Effector CD8-positive, alpha-beta T cell (primary cell): Measurements from ENCODE around the gene HIPK2.

Experiments used
- DNase-seq: peaks from one replicate; lab custom pipeline; 2025; lab: John Stamatoyannopoulos, UW

The HIPK2 gene

DNA sequence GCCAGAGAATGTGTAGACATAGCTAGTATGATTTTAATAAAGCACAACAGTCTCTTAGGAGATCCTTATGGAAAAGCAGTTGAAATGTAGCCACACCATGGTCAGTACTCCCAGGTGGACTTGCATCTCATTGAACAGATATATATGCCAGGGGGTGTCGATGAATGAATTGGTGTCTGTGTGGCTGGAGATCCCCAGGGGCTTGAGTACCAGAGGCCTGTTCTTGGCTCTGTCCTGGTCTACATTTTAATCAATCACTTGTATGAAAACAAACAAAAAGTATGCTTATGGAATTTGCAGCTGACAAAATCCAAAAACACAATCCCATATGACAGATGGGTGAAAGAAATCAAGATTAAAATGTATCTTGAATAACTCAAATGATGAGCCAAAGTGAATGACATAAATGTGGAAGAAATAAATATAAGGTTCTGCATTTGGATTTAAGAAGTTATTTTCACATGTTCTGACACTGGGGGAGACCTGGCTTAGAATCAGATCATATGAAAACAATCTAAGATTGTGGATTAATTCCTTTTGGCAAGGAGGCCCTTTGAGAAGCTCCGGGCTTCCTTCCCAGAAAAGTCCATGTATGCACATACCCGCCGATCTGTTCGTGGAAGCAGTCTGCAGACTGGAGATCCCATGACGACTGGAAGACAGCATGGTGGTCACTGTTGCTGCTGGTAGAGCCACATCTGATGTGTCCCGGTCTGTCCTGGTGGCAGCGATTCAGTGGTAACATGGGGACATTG is 238.7 kb downstream of the HIPK2 start:
- DNase-seq, result no peak

DNA sequence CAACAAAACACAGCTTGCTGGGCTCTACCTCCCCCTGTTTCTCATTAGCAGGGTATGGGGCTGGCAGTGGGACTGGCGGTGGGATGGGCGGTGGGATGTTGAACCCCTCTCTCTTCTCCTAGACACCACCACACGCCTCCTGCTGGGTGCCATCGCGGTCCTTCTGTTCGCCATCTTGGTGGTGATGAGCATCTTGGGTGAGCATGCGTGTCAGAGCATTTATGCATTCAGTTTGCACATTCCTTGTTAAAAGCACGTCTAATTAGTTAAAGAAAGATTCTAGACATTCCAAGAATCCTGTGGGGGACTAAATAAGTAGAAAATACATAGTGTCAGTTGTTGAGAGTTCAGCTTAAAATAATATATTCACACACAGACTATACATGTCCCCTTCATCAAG is 241.6 kb downstream of the HIPK2 start:
- DNase-seq, result no peak

DNA sequence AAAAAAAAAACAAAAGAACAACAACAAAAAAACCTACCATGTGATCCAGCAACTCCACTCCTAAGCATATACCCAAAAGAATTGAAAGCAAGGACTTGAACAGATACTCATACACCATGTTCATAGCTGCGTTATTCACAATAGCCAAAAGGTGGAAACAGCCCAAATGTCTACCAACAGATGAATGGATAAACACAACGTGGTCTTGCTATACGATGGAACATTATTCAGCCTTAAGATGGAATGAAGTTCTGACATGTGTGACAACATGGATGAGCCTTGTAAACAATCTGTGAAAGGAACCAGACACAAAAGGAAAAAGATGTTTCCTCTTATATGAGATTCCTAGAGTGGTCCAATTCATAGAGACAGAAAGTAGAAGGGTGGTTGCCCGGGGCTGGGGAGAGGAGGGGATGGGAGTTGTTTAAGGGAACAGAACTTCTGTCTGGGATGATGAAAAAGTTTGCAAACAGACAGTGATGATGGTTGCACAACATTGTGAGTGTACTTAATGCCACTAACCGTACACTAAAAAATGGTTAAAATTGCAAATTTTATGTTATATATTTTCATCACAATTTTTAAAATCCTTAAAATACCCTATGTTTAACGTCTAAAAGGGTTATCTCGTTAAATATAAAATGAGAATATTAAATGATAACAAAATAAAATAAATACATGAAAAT is 242.7 kb downstream of the HIPK2 start:
- DNase-seq, result no peak

DNA sequence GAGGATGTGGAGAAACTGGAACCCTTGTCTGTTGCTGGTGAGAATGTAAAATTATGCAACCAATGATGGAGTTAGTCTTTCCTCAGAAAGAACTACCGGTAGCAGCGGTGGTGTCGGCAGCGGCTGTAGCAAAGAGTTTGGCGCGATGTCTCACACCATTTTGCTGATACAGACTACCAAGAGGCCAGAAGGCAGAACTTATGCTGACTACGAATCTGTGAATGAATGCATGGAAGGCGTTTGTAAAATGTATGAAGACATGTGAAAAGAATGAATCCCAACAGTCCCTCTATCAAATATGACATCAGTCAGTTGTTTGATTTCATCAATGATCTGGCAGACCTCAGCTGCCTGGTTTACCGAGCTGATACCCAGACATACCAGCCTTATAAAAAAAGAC is 243.7 kb downstream of the HIPK2 start:
- no peak for DNase-seq

DNA sequence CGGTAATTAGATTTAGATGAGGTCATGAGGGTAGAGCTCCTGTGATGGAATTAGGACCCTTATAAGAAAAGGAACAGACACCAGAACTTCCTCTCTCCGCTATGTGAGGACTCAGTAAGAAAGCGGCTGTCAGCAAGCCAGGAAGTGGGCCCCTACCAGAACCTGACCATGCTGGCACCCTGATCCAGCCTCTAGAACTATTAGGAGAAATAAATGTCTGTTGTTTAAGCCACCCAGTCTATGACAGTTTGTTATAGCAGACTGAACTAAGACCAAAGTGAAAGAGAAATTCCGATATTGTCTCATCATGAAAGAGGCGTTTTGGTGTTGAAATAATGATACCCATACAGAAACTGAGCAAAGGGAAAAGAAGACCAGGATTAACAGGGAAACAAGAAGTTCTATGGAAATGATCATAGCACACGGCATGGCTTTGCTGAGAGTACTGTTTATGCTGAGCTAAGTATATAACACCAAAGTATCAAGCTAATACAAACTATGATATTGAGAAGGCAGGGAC is 245.1 kb downstream of the HIPK2 start:
- DNase-seq, result no peak

DNA sequence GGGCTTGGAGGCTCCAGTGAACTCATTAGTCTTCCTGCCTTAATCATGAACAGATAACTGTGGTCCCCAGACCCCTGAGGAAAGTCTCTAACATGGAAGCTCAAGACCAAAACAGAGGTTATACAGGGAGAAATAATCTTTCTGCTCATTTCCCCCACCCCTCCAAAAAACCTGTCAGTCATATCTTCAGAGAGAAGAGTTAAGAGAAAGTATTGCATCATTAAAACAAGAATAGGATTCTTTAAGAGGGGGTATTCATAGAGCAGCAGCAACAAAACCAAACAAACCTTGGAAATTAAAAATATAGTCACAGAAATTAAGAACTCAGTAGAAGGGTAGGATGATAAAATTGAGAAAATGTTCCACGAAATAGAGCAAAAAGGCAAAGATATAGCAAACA is 246.7 kb downstream of the HIPK2 start:
- no peak for DNase-seq

DNA sequence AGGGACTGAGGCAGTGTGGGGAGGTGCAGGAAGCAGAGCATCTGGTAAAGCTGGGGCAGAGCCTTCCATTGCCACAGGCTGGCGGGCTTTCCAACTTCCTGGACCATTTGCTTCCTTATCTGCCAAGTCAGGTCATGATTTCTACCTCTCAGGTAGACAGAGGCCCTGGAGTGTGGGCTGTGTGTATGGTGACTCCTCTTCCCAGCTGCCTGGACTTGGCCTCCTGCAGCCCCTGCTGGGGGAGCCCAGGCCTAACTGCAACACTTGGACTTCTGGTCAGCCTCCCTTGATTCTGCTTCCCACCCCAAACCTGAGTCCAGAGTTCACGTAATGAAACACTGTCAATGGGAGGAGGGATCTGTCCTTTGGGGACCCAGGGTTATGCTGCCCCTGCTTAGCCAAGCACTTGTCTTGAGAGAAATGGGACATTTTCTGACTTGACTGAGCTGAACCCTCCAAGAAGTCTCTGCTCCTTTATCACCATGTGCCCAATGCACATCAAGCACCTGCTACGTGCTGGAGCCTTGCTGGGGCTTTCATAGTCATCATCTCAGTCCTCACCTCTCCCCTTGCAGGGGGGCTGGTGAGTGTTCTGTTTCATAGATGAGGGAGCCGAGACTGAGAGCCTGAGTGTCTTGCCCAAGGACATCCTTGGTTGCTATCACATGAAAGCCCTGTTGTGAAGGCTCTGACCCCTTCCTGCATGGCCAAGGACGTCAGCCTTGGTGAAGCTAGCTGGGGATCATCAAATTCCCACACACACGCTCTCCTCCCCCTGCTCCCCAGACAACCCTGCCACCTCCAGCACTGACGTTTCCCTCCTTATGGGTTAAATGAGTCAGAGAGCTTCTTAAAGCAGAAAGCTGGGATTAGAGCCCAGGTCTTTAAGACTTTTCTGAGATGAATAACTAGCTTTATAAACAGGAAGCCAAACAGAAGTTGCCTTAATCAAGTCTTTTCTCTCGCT is 250.9 kb downstream of the HIPK2 start:
- no peak for DNase-seq

DNA sequence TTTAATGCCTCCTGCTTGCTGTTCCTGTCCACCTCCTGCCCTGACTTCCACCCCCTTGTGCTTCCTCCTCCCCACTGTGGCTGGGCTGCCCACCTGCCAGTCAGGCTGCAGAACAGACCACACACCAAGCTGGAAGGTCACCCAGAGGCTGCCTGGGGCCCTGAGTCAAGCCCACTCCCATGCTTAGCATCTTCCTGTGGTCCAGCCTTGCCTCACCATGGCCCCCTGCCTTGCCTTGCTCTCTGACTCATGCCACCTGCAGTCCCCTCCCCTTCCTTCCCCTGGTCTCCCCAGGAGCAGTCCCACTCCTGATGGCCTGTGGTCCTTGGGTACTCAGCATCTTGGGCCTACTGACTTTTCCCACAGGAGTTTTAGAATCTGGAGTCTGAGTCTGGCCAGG is 252.0 kb downstream of the HIPK2 start:
- DNase-seq, result no peak

DNA sequence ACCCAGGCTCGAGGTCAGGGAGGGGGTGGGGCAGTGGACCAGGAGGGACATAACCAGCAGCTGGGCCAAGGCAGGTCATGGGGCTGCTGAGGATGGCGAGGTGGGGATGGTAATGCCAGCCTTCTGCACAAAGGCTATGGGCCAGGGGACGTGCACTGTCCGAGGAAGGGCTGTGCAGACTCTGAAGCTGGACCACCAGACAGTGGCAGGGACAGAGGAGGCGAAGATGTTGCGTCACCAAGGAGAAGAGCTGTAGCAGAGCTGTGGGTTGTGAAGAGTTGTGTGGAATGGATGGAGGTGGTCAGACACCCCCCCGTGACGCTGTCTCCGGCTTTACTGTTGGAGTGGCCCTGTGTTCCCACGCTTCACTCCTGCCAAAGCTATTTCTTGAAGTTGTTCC is 252.6 kb downstream of the HIPK2 start:
- no peak for DNase-seq

DNA sequence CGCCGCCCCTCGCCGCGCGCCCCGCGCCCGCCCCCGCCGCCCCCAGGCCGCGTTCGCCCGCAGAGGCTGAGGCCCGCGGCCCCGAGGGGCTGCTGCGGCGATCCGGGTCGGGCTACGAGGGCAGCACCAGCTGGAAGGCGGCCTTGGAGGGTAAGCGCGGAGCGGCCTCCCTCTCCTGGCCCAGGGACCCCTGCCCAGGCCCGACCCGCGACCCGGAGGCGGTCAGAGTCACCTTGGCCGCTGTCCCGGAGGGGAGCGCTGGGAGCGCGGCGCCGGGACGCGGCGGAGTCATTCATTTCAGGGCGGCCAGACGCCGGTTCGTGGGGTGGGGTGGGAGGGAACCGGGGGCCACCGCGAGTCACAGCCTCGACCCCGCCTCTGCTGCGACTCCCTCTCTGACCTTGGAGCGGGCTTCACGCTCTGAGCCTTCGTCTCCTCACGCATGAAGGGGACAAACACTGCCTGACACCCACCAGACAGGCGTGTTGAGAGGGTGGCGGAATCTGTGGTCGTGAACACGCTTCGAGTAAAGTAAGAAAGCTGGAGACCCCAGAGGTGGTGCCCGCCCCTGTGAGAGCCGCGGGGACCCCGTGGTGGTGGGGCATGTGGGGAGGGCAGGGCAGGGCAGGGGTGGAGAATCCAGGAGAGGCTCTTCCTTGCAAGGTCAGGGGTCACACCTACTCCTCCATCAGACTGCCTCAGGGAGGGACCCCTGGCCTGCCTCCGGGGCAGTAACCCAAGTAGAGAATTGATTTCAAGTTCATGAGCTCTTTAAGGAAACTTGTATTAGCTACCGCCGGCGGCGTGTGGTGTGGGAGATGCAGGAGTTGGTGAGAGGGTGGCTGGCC is 253.6 kb downstream of the HIPK2 start:
- no peak for DNase-seq

DNA sequence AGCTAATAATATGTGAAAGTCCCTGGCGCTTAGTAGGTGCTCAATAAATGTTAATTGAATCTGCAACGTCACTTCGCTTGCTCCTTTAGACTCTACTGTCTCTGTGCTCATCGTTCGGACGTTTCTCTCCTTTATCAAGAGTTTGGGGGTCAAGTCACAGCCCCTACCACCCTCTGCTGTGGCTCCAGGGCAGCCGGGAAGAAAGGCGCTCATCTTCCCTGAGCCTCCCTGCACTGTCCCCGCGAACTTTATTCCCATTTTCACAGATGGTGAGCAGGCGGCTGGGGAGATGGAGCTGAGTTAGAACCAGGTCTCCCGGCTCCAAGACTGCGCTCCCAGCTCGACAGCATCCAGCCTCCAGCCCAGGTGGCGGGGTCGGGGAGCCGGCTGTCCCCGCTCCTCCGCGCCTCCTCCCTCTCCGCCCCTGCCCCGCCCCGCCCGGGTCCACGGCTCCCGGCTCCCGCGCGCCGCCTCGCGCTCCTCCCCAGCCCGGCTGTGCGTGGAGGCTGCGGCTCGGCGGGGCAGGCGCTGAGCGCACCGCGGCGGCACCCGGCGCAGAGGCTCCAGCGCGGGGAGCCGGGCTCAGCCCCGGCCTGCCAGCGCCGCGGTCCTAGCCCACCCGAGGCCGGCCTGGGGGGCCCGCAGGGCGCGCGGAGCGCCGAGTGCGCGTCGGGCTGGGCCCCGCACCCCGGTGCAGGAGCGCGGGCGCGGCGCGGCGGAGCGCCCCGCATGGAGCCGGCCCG is 254.4 kb downstream of the HIPK2 start, which contains the start of gene CLEC2L:
CLEC2L (plus strand) TSS at position 487 of the 743 bp plus-strand sequence; CDS start at position 730, 243 bp downstream.
- no peak for DNase-seq

DNA sequence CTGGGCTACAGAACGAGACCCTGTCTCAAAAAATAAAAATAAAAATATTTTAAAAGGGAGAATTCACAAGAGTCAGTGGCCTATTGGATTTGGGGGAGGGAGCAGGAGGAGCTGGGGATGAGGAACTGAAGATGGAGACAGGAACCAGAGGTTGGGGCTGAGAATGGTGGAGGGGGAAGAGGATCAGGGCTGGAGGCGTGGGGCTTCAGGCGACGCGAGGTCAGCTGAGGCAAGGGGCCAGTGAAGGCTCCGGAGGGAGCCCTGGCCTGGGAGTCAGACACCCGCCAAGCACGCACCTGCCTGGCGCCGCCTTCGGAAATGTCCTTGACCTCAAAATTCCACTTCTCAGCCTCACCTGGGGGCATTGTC is 255.0 kb downstream of the HIPK2 start:
- no peak for DNase-seq

DNA sequence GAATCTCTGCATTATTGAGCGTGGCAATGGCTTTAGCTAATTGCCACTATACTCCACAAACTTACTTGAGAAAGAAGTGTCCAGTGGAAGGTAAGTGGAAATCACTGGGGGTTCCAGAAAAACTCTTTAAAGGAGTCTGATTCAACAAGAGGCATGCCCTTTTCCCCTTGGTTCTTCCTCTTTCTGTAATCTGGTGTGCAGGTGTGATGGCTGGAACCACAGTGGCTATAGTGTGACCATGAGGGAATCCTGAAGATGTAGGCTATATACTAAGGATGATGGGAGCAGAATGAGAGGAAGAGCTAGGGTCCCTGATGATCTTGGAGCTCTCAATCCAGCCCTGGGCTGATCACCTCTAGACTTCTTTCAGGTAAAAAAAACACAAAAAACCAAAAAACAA is 256.4 kb downstream of the HIPK2 start:
- no peak for DNase-seq

DNA sequence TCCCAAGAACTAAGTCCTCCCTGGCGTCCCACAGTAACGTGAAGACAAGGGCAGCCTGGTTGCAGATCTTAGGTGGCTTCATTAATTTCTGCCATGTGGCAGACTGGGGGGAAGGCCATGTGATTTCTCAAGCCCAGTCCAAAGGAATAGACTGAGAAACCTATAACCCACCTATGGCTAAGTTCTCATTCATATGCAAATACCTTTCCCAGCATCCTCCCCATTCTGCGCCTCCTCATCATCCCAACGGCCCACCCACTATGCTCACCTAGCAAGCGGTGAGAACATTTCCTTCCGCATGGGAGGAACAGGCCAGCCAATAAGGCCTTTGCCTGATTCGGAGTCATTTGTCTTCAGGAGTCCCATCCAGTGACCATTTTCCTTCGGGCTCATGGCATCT is 262.5 kb downstream of the HIPK2 start:
- no peak for DNase-seq
